Activated T-helper 1 cell treated with anti-CD3 and anti-CD28 coated beads, Interleukin-12 subunit alpha, Interleukin-12 subunit beta, Interleukin-2, Interleukin-4 antibody, amounts not matched to agents 30 ng/mL and 10 ng/mL and 1 ng/mL, durations not matched to agents 14 hours and 24 hours and 36 hours (primary cell): ENCODE measurements around the gene HIVEP1. TPM values are rescaled to one million over a fixed set of nuclear protein-coding genes. Genes with fewer than 3 reads are reported as not detected.
A peak's percentile ranks its signal among the peaks of the same experiment; 100 is the strongest.

Experiments
- DNase-seq: peaks from one replicate; pipeline ENCODE4 v3.0.0; 2021; ENCODE audit warnings: low spot score
- H3K27ac Mint-ChIP-seq: one replicate; pipeline ENCODE4 v1.8.0; 2021; ENCODE audit warnings: mild to moderate bottlenecking, mixed read lengths
- H3K27me3 Mint-ChIP-seq: one replicate; pipeline ENCODE4 v1.8.0; 2022; ENCODE audit warnings: mild to moderate bottlenecking, moderate library complexity, mixed read lengths; ENCODE audit not compliant: insufficient read depth
- H3K36me3 Mint-ChIP-seq: one replicate; pipeline ENCODE4 v1.8.0; 2021; ENCODE audit warnings: low read depth, mixed read lengths
- H3K4me1 Mint-ChIP-seq: one replicate; pipeline ENCODE4 v1.8.0; 2021; ENCODE audit warnings: low read depth, mixed read lengths
- H3K4me3 Mint-ChIP-seq: one replicate; pipeline ENCODE4 v1.8.0; 2021; ENCODE audit warnings: mild to moderate bottlenecking, moderate library complexity, mixed read lengths
- H3K9me3 Mint-ChIP-seq: one replicate; pipeline ENCODE4 v1.8.0; 2021; ENCODE audit warnings: mixed read lengths
- intact Hi-C: fragments of 100-400 bp; cut with micrococcal nuclease; formaldehyde crosslinking; loops from one replicate; pipeline ENCODE4 v1.15.1; 2024
- total RNA-seq: library from RNA; stranded (reverse); gene quantifications from 2 replicates; pipeline ENCODE4 v1.2.3, GENCODE V29; 2022

HIVEP1 gene
- total RNA-seq, 1 donor from 2014 or later, result 69.8 TPM

GRCh38 chr6:12048609-12049008, 36.5 kb downstream of the HIVEP1 start:
- intact Hi-C loops, result loop anchor here (1.0 kb wide), 1 partner anchor 334 kb away; no protein-coding TSS in a partner anchor
- Mint-ChIP-seq H3K36me3 (peaks cover 26% of the 10 kb centered on the region), H3K4me3 (peak overlapping the region; percentile 20), H3K9me3 (no peaks in the 10 kb centered on the region), H3K27ac (peak overlapping the region; percentile 86), H3K27me3 (no peaks in the 10 kb centered on the region), H3K4me1 (peaks cover 80% of the 10 kb centered on the region)
- DNase-seq, result no peak

- DNase-seq, result no peak
- Mint-ChIP-seq H3K4me1 (peaks cover 81% of the 10 kb centered on the region), H3K36me3 (peaks cover 30% of the 10 kb centered on the region), H3K9me3 (no peaks in the 10 kb centered on the region), H3K27me3 (no peaks in the 10 kb centered on the region), H3K27ac (peak overlapping the region; percentile 86), H3K4me3 (peak overlapping the region; percentile 43)
- intact Hi-C loops, result no loop called here
These were observed 37.1 kb downstream of the HIVEP1 start for GRCh38 chr6:12049165-12049564.

- H3K4me1 Mint-ChIP-seq, result peaks cover 77% of the 10 kb centered on the region
- intact Hi-C loops, result loop anchor here (1.0 to 10.0 kb wide), 10 partner anchors 8 to 1213 kb away; partner anchors contain the start of genes MAK and SMIM13
- DNase-seq, result peak; percentile 76
- peak overlapping the region; percentile 96 for H3K27ac Mint-ChIP-seq
- no peaks in the 10 kb centered on the region for H3K9me3 Mint-ChIP-seq
- peaks cover 30% of the 10 kb centered on the region for H3K36me3 Mint-ChIP-seq
- H3K27me3 Mint-ChIP-seq, result no peaks in the 10 kb centered on the region
- peak overlapping the region; percentile 78 for H3K4me3 Mint-ChIP-seq
These were observed 39.8 kb downstream of the HIVEP1 start for GRCh38 chr6:12051861-12052368.

- Mint-ChIP-seq H3K27me3 (no peaks in the 10 kb centered on the region), H3K9me3 (no peaks in the 10 kb centered on the region), H3K36me3 (peaks cover 20% of the 10 kb centered on the region), H3K4me3 (peak overlapping the region; percentile 25), H3K27ac (peak overlapping the region; percentile 47), H3K4me1 (peaks cover 65% of the 10 kb centered on the region)
- intact Hi-C loops, result loop anchor here (10.0 kb wide), 2 partner anchors 546 to 964 kb away; partner anchors contain the start of gene SMIM13
- no peak for DNase-seq
These were observed 46.3 kb downstream of the HIVEP1 start for GRCh38 chr6:12058172-12058961.

GRCh38 chr6:12060780-12061609, 48.9 kb downstream of the HIVEP1 start:
- H3K27me3 Mint-ChIP-seq, result no peaks in the 10 kb centered on the region

GRCh38 chr6:12062605-12063004, 50.5 kb downstream of the HIVEP1 start:
- Mint-ChIP-seq H3K9me3 (no peaks in the 10 kb centered on the region), H3K27ac (no peak overlapping the region), H3K4me1 (peaks cover 76% of the 10 kb centered on the region), H3K27me3 (no peaks in the 10 kb centered on the region), H3K36me3 (peaks cover 27% of the 10 kb centered on the region), H3K4me3 (no peak overlapping the region)
- DNase-seq, result no peak
- intact Hi-C loops, result loop anchor here (5.0 kb wide), 1 partner anchor 170 kb away; no protein-coding TSS in a partner anchor

More at GRCh38 chr6:12060780-12061609, 48.9 kb downstream of the HIVEP1 start:
- Mint-ChIP-seq H3K36me3 (peaks cover 25% of the 10 kb centered on the region), H3K27ac (peak overlapping the region; percentile 94), H3K9me3 (no peaks in the 10 kb centered on the region), H3K4me3 (peak overlapping the region; percentile 83), H3K4me1 (peaks cover 78% of the 10 kb centered on the region)
- peak; percentile 71 for DNase-seq
- intact Hi-C loops, result loop anchor here (1.0 to 5.0 kb wide), 2 partner anchors 9 to 171 kb away; no protein-coding TSS in a partner anchor

- peaks cover 67% of the 10 kb centered on the region for H3K4me1 Mint-ChIP-seq
- no peaks in the 10 kb centered on the region for H3K9me3 Mint-ChIP-seq
- H3K27me3 Mint-ChIP-seq, result no peaks in the 10 kb centered on the region
- H3K27ac Mint-ChIP-seq, result peak overlapping the region; percentile 72
- intact Hi-C loops, result loop anchor here (1.0 to 5.0 kb wide), 3 partner anchors 13 to 168 kb away; no protein-coding TSS in a partner anchor
- H3K36me3 Mint-ChIP-seq, result peaks cover 26% of the 10 kb centered on the region
- peak overlapping the region; percentile 38 for H3K4me3 Mint-ChIP-seq
- no peak for DNase-seq
These were observed 52.0 kb downstream of the HIVEP1 start for GRCh38 chr6:12064131-12064530.

GRCh38 chr6:12064538-12065071, 52.5 kb downstream of the HIVEP1 start:
- Mint-ChIP-seq H3K4me1 (peaks cover 65% of the 10 kb centered on the region), H3K9me3 (no peaks in the 10 kb centered on the region), H3K27me3 (no peaks in the 10 kb centered on the region), H3K4me3 (peak overlapping the region; percentile 38), H3K36me3 (peaks cover 24% of the 10 kb centered on the region), H3K27ac (peak overlapping the region; percentile 72)
- DNase-seq, result no peak
- intact Hi-C loops, result loop anchor here (1.0 to 5.0 kb wide), 4 partner anchors 14 to 168 kb away; no protein-coding TSS in a partner anchor

- peaks cover 62% of the 10 kb centered on the region for H3K4me1 Mint-ChIP-seq
- H3K27me3 Mint-ChIP-seq, result no peaks in the 10 kb centered on the region
- H3K4me3 Mint-ChIP-seq, result peak overlapping the region; percentile 31
- H3K36me3 Mint-ChIP-seq, result peaks cover 27% of the 10 kb centered on the region
- no peak for DNase-seq
- intact Hi-C loops, result loop anchor here (2.0 to 5.0 kb wide), 2 partner anchors 15 to 33 kb away; no protein-coding TSS in a partner anchor
- H3K27ac Mint-ChIP-seq, result peak overlapping the region; percentile 72
- H3K9me3 Mint-ChIP-seq, result no peaks in the 10 kb centered on the region
These were observed 53.4 kb downstream of the HIVEP1 start for GRCh38 chr6:12065321-12066140.

GRCh38 chr6:12066297-12066696, 54.2 kb downstream of the HIVEP1 start:
- Mint-ChIP-seq H3K9me3 (no peaks in the 10 kb centered on the region), H3K27ac (peak overlapping the region; percentile 68), H3K36me3 (peaks cover 29% of the 10 kb centered on the region), H3K4me3 (no peak overlapping the region), H3K4me1 (peaks cover 62% of the 10 kb centered on the region), H3K27me3 (no peaks in the 10 kb centered on the region)
- intact Hi-C loops, result loop anchor here (5.0 kb wide), 1 partner anchor 34 kb away; no protein-coding TSS in a partner anchor
- DNase-seq, result no peak

- no peak overlapping the region for H3K27ac Mint-ChIP-seq
- intact Hi-C loops, result loop anchor here (5.0 kb wide), 1 partner anchor 37 kb away; no protein-coding TSS in a partner anchor
- no peaks in the 10 kb centered on the region for H3K9me3 Mint-ChIP-seq
- peaks cover 28% of the 10 kb centered on the region for H3K36me3 Mint-ChIP-seq
- H3K4me1 Mint-ChIP-seq, result peaks cover 65% of the 10 kb centered on the region
- no peak overlapping the region for H3K4me3 Mint-ChIP-seq
- H3K27me3 Mint-ChIP-seq, result no peaks in the 10 kb centered on the region
- DNase-seq, result no peak
These were observed 56.9 kb downstream of the HIVEP1 start for GRCh38 chr6:12068899-12069557.
